SW 1271 (cell line): Measurements from ENCODE around the gene TNNT1.

ENCODE experiments used
- DNase-seq, 2 experiments: peaks; one replicate each; lab custom pipeline; 2025; lab: John Stamatoyannopoulos, UW

TNNT1 gene

DNA sequence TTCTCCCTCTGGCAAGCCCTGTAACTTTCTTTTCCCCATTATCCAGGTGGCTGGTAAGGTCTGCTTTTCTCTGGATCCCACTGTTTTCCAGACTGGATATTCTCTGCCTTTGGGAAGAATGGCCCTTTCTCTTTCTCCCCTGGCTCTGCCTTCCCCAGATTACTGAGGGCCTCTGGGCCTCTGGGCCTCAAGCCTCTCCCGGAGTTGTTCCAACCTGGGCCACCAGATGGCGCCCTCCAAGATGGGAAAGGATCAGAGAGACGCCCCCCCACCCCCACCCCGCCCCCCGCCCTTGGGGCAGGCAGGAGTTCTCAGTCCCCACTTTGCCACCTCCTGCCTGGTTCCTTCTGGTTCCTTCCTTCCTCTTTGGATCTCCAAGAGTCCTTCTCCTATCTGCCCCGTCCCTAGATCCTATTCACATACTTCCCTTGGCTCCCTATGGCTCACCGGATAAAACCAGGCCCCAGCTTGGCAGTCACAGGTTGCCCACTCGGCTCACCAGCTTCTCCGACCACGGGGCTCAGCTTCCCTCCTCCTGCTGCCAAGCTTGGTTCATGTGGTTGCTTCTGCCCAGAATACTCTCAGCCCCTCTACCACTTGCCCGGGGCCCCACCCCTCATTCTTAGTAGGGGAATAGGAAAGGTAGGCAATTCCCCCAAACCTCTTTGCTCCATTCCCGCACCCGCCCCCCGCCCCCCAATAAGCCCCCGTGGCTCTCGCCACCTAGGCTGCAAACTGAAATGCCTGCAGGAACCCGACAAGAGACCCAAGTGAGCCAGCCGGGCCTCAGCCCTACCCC is 60.3 kb downstream of the TNNT1 start:
- DNase-seq = no peak

- DNase-seq = no peak
Observed at GRCh38 chr19:55088021-55088451, 61.0 kb downstream of the TNNT1 start.

GRCh38 chr19:55087542-55087901 is 61.5 kb downstream of the TNNT1 start:
- DNase-seq = no peak

- DNase-seq = no peak
Observed at GRCh38 chr19:55086730-55087541, 62.1 kb downstream of the TNNT1 start.

GRCh38 chr19:55085923-55086715 is 62.9 kb downstream of the TNNT1 start:
- DNase-seq = no peak

GRCh38 chr19:55084416-55084815 is 64.6 kb downstream of the TNNT1 start:
- no peak for DNase-seq

DNA sequence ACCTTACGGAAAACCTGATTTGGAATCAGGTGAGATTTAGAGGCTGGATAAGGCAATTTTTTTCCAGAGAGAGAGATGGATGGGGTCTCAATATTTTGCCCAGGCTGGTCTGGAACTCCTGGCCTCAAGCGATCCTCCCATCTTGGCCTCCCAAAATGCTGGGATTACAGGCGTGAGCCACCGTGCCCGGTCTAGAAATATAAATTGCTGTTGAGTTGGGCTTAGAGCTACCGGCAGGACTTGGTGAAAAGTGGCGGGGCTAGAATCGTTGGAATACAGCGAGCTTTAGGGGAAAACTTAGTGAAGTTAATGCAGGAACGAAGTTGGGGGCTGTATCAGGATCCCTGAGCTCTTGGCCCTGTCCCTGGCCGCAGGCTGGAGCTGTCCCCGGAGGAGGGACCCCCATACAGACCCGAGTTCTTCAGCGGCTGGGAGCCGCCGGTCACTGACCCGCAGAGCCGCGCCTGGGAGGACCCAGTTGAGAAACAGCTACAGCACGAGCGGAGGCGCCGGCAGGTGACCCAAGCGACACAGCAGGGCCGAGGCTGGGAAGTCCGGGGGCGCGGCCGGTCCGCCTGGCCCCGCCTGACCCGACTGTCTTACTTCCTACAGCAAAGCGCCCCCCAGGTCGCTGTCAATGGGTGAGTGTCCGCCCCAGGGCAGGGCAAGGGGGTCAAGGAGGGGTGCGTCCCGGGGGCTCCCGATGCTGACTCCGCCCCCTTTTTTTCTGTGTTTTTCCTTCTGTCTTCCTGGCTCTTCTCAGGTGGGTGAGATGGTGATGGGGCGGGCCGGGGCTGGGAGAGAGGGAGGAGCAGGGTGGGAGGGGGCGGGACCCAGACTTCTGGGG is 65.8 kb downstream of the TNNT1 start:
- DNase-seq = no peak
